HL-60 (cell line): Measurements from ENCODE around the gene MRTFA.
"Not testable (repeated sequence)": the region's sequence is repeated elsewhere in the genome, so short reads cannot be mapped to it uniquely, and the experiment has no call there.

ENCODE experiments used
- GABPA ChIP-seq: IDR thresholded peaks from 2 replicates; pipeline ENCODE4 v1.6.1; 2012; ENCODE audit warnings: low read depth
- POLR2AphosphoS5 ChIP-seq: IDR thresholded peaks from 2 replicates; pipeline ENCODE4 v1.6.1; 2012; ENCODE audit warnings: low read depth
- TF ChIP-seq, protein P1 (sequence below): IDR thresholded peaks from one replicate; pipeline ENCODE4 v1.5.1; 2011; ENCODE audit warnings: low read length, control low read depth, inconsistent platforms; ENCODE audit not compliant: insufficient read depth
- TF ChIP-seq, protein P2 (sequence below): IDR thresholded peaks from 2 replicates; pipeline ENCODE4 v1.6.1; 2012; ENCODE audit warnings: low read depth; ENCODE audit not compliant: insufficient replicate concordance

DNA sequence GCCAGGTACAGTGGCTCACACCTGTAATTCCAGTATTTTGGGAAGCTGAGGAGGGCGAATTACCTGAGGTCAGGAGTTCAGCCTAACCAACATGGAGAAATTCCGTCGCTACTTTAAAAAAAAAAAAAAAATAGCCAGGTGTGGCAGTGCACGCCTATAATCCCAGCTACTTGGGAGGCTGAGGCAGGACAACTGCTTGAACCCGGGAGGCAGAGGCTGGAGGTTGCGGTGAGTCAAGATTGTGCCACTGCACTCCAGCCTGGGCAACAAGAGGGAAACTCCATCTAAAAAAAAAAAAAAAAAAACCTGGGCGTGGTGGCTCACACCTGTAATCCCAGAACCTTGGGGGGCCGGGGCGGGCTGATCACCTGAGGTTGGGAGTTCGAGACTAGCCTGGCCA lies 37.8 kb downstream of the MRTFA start:
- TF ChIP-seq, protein P1, sequence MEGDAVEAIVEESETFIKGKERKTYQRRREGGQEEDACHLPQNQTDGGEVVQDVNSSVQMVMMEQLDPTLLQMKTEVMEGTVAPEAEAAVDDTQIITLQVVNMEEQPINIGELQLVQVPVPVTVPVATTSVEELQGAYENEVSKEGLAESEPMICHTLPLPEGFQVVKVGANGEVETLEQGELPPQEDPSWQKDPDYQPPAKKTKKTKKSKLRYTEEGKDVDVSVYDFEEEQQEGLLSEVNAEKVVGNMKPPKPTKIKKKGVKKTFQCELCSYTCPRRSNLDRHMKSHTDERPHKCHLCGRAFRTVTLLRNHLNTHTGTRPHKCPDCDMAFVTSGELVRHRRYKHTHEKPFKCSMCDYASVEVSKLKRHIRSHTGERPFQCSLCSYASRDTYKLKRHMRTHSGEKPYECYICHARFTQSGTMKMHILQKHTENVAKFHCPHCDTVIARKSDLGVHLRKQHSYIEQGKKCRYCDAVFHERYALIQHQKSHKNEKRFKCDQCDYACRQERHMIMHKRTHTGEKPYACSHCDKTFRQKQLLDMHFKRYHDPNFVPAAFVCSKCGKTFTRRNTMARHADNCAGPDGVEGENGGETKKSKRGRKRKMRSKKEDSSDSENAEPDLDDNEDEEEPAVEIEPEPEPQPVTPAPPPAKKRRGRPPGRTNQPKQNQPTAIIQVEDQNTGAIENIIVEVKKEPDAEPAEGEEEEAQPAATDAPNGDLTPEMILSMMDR = not testable (repeated sequence)
- TF ChIP-seq, protein P2, sequence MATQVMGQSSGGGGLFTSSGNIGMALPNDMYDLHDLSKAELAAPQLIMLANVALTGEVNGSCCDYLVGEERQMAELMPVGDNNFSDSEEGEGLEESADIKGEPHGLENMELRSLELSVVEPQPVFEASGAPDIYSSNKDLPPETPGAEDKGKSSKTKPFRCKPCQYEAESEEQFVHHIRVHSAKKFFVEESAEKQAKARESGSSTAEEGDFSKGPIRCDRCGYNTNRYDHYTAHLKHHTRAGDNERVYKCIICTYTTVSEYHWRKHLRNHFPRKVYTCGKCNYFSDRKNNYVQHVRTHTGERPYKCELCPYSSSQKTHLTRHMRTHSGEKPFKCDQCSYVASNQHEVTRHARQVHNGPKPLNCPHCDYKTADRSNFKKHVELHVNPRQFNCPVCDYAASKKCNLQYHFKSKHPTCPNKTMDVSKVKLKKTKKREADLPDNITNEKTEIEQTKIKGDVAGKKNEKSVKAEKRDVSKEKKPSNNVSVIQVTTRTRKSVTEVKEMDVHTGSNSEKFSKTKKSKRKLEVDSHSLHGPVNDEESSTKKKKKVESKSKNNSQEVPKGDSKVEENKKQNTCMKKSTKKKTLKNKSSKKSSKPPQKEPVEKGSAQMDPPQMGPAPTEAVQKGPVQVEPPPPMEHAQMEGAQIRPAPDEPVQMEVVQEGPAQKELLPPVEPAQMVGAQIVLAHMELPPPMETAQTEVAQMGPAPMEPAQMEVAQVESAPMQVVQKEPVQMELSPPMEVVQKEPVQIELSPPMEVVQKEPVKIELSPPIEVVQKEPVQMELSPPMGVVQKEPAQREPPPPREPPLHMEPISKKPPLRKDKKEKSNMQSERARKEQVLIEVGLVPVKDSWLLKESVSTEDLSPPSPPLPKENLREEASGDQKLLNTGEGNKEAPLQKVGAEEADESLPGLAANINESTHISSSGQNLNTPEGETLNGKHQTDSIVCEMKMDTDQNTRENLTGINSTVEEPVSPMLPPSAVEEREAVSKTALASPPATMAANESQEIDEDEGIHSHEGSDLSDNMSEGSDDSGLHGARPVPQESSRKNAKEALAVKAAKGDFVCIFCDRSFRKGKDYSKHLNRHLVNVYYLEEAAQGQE = not testable (repeated sequence)
- TF ChIP-seq POLR2AphosphoS5, GABPA: not testable (repeated sequence)
